ENCODE results near the gene FFAR3. TPM values are rescaled to one million over a fixed set of nuclear protein-coding genes. Genes with fewer than 3 reads are reported as not detected.

The FFAR3 gene
- total and polyA plus RNA-seq, 2 of the 8 experiments (the other 6 are each of a cell fraction or from before 2014, with no cell fraction given): not detected

- TF ChIP-seq CHD7 (IDR thresholded peaks at IDR 0.05; ENCODE audit: insufficient replicate concordance, low read length): no peak
- no peak for TF ChIP-seq RXRA (IDR thresholded peaks at IDR 0.05; ENCODE audit: insufficient read depth, low read depth, low read length)
- TF ChIP-seq KDM4A (IDR thresholded peaks at IDR 0.05; ENCODE audit: low read depth, low read length, severe bottlenecking): no peak
- TF ChIP-seq SUZ12 (IDR thresholded peaks at IDR 0.05; ENCODE audit: low read length): no peak
- TF ChIP-seq SIN3A (conservative IDR thresholded peaks at IDR 0.05 in 1 of 2, IDR thresholded peaks at IDR 0.05 in 1 of 2; ENCODE audit: low read depth in 1 of 2, low read length in 2 of 2): no peak
- TF ChIP-seq EP300 (IDR thresholded peaks at IDR 0.05; ENCODE audit: borderline replicate concordance in 1 of 2, low read depth in 2 of 2, low read length in 2 of 2): no peak
- no peak for TF ChIP-seq BACH1 (IDR thresholded peaks at IDR 0.05; ENCODE audit: low read length)
- TF ChIP-seq ASH2L (IDR thresholded peaks at IDR 0.05; ENCODE audit: low read length): no peak
- TF ChIP-seq TBP (IDR thresholded peaks at IDR 0.05; ENCODE audit: low read depth, low read length): no peak
Measured at GRCh38 chr19:35395382-35396199, 37.3 kb downstream of the FFAR3 start (continued).

Measured in H1 (cell line).